HEK293 (cell line): Measurements from ENCODE around the gene SOX6.

ENCODE experiments used
- CTCF ChIA-PET: fragments of 350-600 bp; formaldehyde crosslinking; extraction: SDS; loops from one replicate; lab custom pipeline; 2021; ENCODE audit warnings: antibody characterized with exemption; lab: Yijun Ruan, JAX
- POLR2A ChIA-PET: fragments of 300-600 bp; formaldehyde crosslinking; extraction: SDS; loops from one replicate; lab custom pipeline; 2020; ENCODE audit warnings: antibody characterized with exemption, inconsistent platforms; lab: Yijun Ruan, JAX
- H3K27ac ChIP-seq: fragments of 200-500 bp; sonication (Bioruptor generic); 2 replicates; pipeline ENCODE4 v1.5.1; 2014; ENCODE audit warnings: low read depth, low read length, control low read depth, inconsistent platforms; ENCODE audit errors: extremely low read depth
- H3K36me3 ChIP-seq, 2 experiments: fragments of 200-500 bp in 1 of 2; sonication (Bioruptor generic) in 1 of 2; 1 replicate in 1 of 2; 2 replicates in 1 of 2; pipeline ENCODE4 v1.5.1; 2014 to 2017; ENCODE audit warnings: inconsistent platforms in 2 of 2, low read length in 2 of 2; ENCODE audit not compliant: control insufficient read depth in 2 of 2, insufficient read depth in 1 of 2
- H3K4me1 ChIP-seq: fragments of 200-500 bp; sonication (Bioruptor generic); 2 replicates; pipeline ENCODE4 v1.5.1; 2014; ENCODE audit warnings: mild to moderate bottlenecking, low read length, inconsistent platforms; ENCODE audit not compliant: control insufficient read depth, insufficient read depth
- H3K4me3 ChIP-seq: 2 replicates; pipeline ENCODE4 v1.5.1; 2011; ENCODE audit warnings: low read depth, mild to moderate bottlenecking, control low read depth, low read length, moderate library complexity
- H3K9me3 ChIP-seq: fragments of 200-500 bp; sonication (Bioruptor generic); 2 replicates; pipeline ENCODE4 v1.5.1; 2014; ENCODE audit warnings: low read depth, low read length, inconsistent platforms; ENCODE audit not compliant: control insufficient read depth, insufficient read depth
- EGR2 ChIP-seq: fragments of 450-650 bp; formaldehyde crosslinking; IDR thresholded peaks from 2 replicates; pipeline ENCODE4 v1.5.1; 2016; ENCODE audit warnings: low read depth, missing biosample characterization, missing genetic modification characterization
- GLI2 ChIP-seq: fragments of 450-650 bp; formaldehyde crosslinking; IDR thresholded peaks from 2 replicates; pipeline ENCODE4; 2017; ENCODE audit warnings: missing biosample characterization, missing genetic modification characterization, low read depth, borderline replicate concordance
- HOXA7 ChIP-seq: sonication (generic); formaldehyde crosslinking; IDR thresholded peaks from 2 replicates; pipeline ENCODE4 v1.8.1; 2022; ENCODE audit warnings: missing genetic modification reagents, borderline replicate concordance
- HOXD13 ChIP-seq: sonication (generic); formaldehyde crosslinking; IDR thresholded peaks from 2 replicates; pipeline ENCODE4 v1.8.0; 2022; ENCODE audit warnings: missing genetic modification reagents, borderline replicate concordance
- INSM2 ChIP-seq: fragments of 450-650 bp; formaldehyde crosslinking; IDR thresholded peaks from 2 replicates; pipeline ENCODE4 v1.5.1; 2016; ENCODE audit warnings: missing biosample characterization, missing genetic modification characterization
- PBX3 ChIP-seq: sonication (generic); formaldehyde crosslinking; IDR thresholded peaks from 2 replicates; pipeline ENCODE4 v1.8.1; 2022; ENCODE audit warnings: mild to moderate bottlenecking, moderate library complexity, missing genetic modification reagents
- PRDM2 ChIP-seq: fragments of 450-650 bp; formaldehyde crosslinking; IDR thresholded peaks from 2 replicates; pipeline ENCODE4 v1.5.1; 2016; ENCODE audit warnings: missing biosample characterization, missing genetic modification characterization, borderline replicate concordance
- PRDM6 ChIP-seq: fragments of 450-650 bp; formaldehyde crosslinking; IDR thresholded peaks from 2 replicates; pipeline ENCODE4 v1.5.1; 2017; ENCODE audit warnings: missing biosample characterization, missing genetic modification characterization
- SALL2 ChIP-seq: fragments of 450-650 bp; formaldehyde crosslinking; IDR thresholded peaks from 2 replicates; pipeline ENCODE4 v1.5.0; 2017; ENCODE audit warnings: missing biosample characterization, mild to moderate bottlenecking, missing genetic modification characterization, borderline replicate concordance
- YY1 ChIP-seq: fragments of 450-650 bp; formaldehyde crosslinking; IDR thresholded peaks from 2 replicates; pipeline ENCODE4 v1.5.1; 2018; ENCODE audit warnings: missing biosample characterization, missing genetic modification characterization
- ZBTB20 ChIP-seq: fragments of 450-650 bp; formaldehyde crosslinking; IDR thresholded peaks from 2 replicates; pipeline ENCODE4 v1.5.1; 2016; ENCODE audit warnings: missing biosample characterization, missing genetic modification characterization
- ZBTB21 ChIP-seq: fragments of 450-650 bp; formaldehyde crosslinking; IDR thresholded peaks from 2 replicates; pipeline ENCODE4 v1.5.1; 2017; ENCODE audit warnings: missing biosample characterization, missing genetic modification characterization
- ZNF10 ChIP-seq: fragments of 450-650 bp; formaldehyde crosslinking; IDR thresholded peaks from 2 replicates; pipeline ENCODE4 v1.5.1; 2017; ENCODE audit warnings: missing biosample characterization, missing genetic modification characterization
- ZNF175 ChIP-seq: fragments of 450-650 bp; formaldehyde crosslinking; IDR thresholded peaks from 2 replicates; pipeline ENCODE4 v1.5.1; 2016; ENCODE audit warnings: missing biosample characterization, missing genetic modification characterization
- ZNF2 ChIP-seq: fragments of 450-650 bp; formaldehyde crosslinking; IDR thresholded peaks from 2 replicates; pipeline ENCODE4 v1.5.1; 2016; ENCODE audit warnings: missing biosample characterization, missing genetic modification characterization
- ZNF221 ChIP-seq: fragments of 450-650 bp; formaldehyde crosslinking; IDR thresholded peaks from 2 replicates; pipeline ENCODE4 v1.5.1; 2017; ENCODE audit warnings: missing biosample characterization, missing genetic modification characterization, borderline replicate concordance
- ZNF311 ChIP-seq: fragments of 450-650 bp; formaldehyde crosslinking; IDR thresholded peaks from 2 replicates; pipeline ENCODE4 v1.5.1; 2017; ENCODE audit warnings: missing biosample characterization, missing genetic modification characterization, borderline replicate concordance
- ZNF404 ChIP-seq: fragments of 450-650 bp; formaldehyde crosslinking; IDR thresholded peaks from 2 replicates; pipeline ENCODE4 v1.5.1; 2017; ENCODE audit warnings: missing biosample characterization, missing genetic modification characterization
- ZNF473 ChIP-seq: fragments of 450-650 bp; formaldehyde crosslinking; IDR thresholded peaks from 2 replicates; pipeline ENCODE4 v1.5.1; 2017; ENCODE audit warnings: missing biosample characterization, missing genetic modification characterization
- ZNF549 ChIP-seq: fragments of 450-650 bp; IDR thresholded peaks from 2 replicates; pipeline ENCODE4 v1.5.1; 2018; ENCODE audit warnings: missing biosample characterization, missing genetic modification characterization, mild to moderate bottlenecking, inconsistent platforms, moderate library complexity
- ZNF571 ChIP-seq: fragments of 450-650 bp; formaldehyde crosslinking; IDR thresholded peaks from 2 replicates; pipeline ENCODE4 v1.5.0; 2017; ENCODE audit warnings: missing biosample characterization, missing genetic modification characterization
- ZNF707 ChIP-seq: fragments of 450-650 bp; formaldehyde crosslinking; IDR thresholded peaks from 2 replicates; pipeline ENCODE4 v1.5.1; 2016; ENCODE audit warnings: missing biosample characterization, missing genetic modification characterization
- ZNF785 ChIP-seq: fragments of 450-650 bp; formaldehyde crosslinking; IDR thresholded peaks from 2 replicates; pipeline ENCODE4 v1.5.1; 2016; ENCODE audit warnings: missing biosample characterization, missing genetic modification characterization
- ZSCAN5A ChIP-seq: fragments of 450-650 bp; formaldehyde crosslinking; IDR thresholded peaks from 2 replicates; pipeline ENCODE4 v1.5.1; 2016; ENCODE audit warnings: missing biosample characterization, missing genetic modification characterization

SOX6 gene

GRCh38 chr11:16173798-16174197, 182.5 kb downstream of the SOX6 start (continued):
- TF ChIP-seq ZBTB21 (tag by site-specific recombination), result no peak
- TF ChIP-seq ZNF221 (tag by site-specific recombination), result no peak
- TF ChIP-seq ZNF10 (tag by site-specific recombination), result no peak
- no peak for TF ChIP-seq ZNF311 (tag by site-specific recombination)
- no peak for TF ChIP-seq ZNF2 (tag by site-specific recombination)
- no peak for TF ChIP-seq ZNF404
- TF ChIP-seq ZNF549 (tag by site-specific recombination), result no peak
- TF ChIP-seq HOXA7 (CRISPR knock-in tag), result no peak
- no peak for TF ChIP-seq YY1 (tag by site-specific recombination)
- TF ChIP-seq ZNF473 (tag by site-specific recombination), result no peak
- no peak for TF ChIP-seq PBX3

- POLR2A ChIA-PET, result no interaction called here
- no peaks in the 10 kb centered on the region for H3K9me3 ChIP-seq
- H3K36me3 ChIP-seq, result no peaks in the 10 kb centered on the region
- H3K4me1 ChIP-seq, result no peaks in the 10 kb centered on the region
- no peak overlapping the region for H3K4me3 ChIP-seq
- H3K27ac ChIP-seq, result no peak overlapping the region
- TF ChIP-seq PRDM2 (tag by site-specific recombination), result no peak
- TF ChIP-seq GLI2 (tag by site-specific recombination), result no peak
- TF ChIP-seq ZNF785, result no peak
- no peak for TF ChIP-seq SALL2 (tag by site-specific recombination)
- TF ChIP-seq ZNF175 (tag by site-specific recombination), result no peak
- no peak for TF ChIP-seq ZSCAN5A (tag by site-specific recombination)
- TF ChIP-seq HOXD13, result no peak
- TF ChIP-seq ZNF571 (tag by site-specific recombination), result no peak
- TF ChIP-seq ZBTB20 (tag by site-specific recombination), result no peak
- no peak for TF ChIP-seq ZNF707 (tag by site-specific recombination)
- TF ChIP-seq HOXA7 (CRISPR knock-in tag), result no peak
- no peak for TF ChIP-seq EGR2 (tag by site-specific recombination)
- no peak for TF ChIP-seq PRDM6
- TF ChIP-seq INSM2 (tag by site-specific recombination), result no peak
- CTCF ChIA-PET, result no interaction called here
These were observed 184.5 kb downstream of the SOX6 start for GRCh38 chr11:16171882-16172281.
